Panc1 (cell line): ENCODE data around the gene ANKRD29. TPM values are rescaled to one million over a fixed set of nuclear protein-coding genes. Genes with fewer than 3 reads are reported as not detected.

ENCODE experiments used
- ATAC-seq: fragments of 200-7000 bp; cut with Tn5 transposase; 2 replicates; pipeline ENCODE4 v1.9.1; 2020; ENCODE audit warnings: mild to moderate bottlenecking, moderate library complexity
- Bru-seq: library from RNA; stranded (reverse); fragments of 400-500 nt; gene quantifications from one replicate; lab custom pipeline; 2021; lab: Mats Ljungman, UMichigan
- BruChase-seq, 2 experiments: library from RNA; stranded (reverse); fragments of 400-500 nt; gene quantifications; one replicate each; lab custom pipeline; 2021; lab: Mats Ljungman, UMichigan
- BruUV-seq: library from RNA; stranded (reverse); fragments of 400-500 nt; replicated peaks from 2 replicates; lab custom pipeline; 2021; lab: Mats Ljungman, UMichigan
- CTCF ChIA-PET: fragments of 300-600 bp; sonication (Branson Sonifier 250); formaldehyde crosslinking; loops from one replicate; lab custom pipeline; 2022; ENCODE audit warnings: antibody characterized with exemption; lab: Charles Lee
- POLR2A ChIA-PET: fragments of 300-600 bp; sonication (Branson Sonifier 250); formaldehyde crosslinking; loops from one replicate; lab custom pipeline; 2022; ENCODE audit warnings: antibody characterized with exemption; lab: Charles Lee
- DNase-seq: peaks from one replicate; pipeline ENCODE4 v3.0.0-alpha.2; 2010; ENCODE audit warnings: low read depth, low spot score
- H3K27ac ChIP-seq: 2 replicates; pipeline ENCODE4 v1.5.1; 2011; ENCODE audit warnings: mild to moderate bottlenecking, low read length, inconsistent platforms
- H3K27me3 ChIP-seq: fragments of 200-500 bp; sonication (Bioruptor generic); 2 replicates; pipeline ENCODE4 v1.6.0; 2014; ENCODE audit warnings: low read length, inconsistent platforms; ENCODE audit not compliant: control insufficient read depth, insufficient read depth
- H3K36me3 ChIP-seq: fragments of 200-500 bp; sonication (Bioruptor generic); 2 replicates; pipeline ENCODE4 v1.5.1; 2014; ENCODE audit warnings: inconsistent platforms, mild to moderate bottlenecking, low read length, moderate library complexity; ENCODE audit not compliant: control insufficient read depth, insufficient read depth
- H3K4me1 ChIP-seq: 2 replicates; pipeline ENCODE4 v1.5.1; 2011; ENCODE audit warnings: inconsistent platforms, mild to moderate bottlenecking, low read length, moderate library complexity; ENCODE audit not compliant: control insufficient read depth, insufficient read depth
- H3K4me3 ChIP-seq, 2 experiments: 2 replicates each; pipeline ENCODE4 v1.5.1; 2011 to 2012; ENCODE audit warnings: low read depth in 2 of 2, low read length in 2 of 2, mild to moderate bottlenecking in 2 of 2, inconsistent platforms in 1 of 2, moderate library complexity in 1 of 2
- H3K9me3 ChIP-seq: fragments of 200-500 bp; sonication (Bioruptor generic); 2 replicates; pipeline ENCODE4 v1.5.1; 2014; ENCODE audit warnings: low read depth, mild to moderate bottlenecking, inconsistent platforms, low read length, moderate library complexity; ENCODE audit not compliant: control insufficient read depth, insufficient read depth
- CTCF ChIP-seq: fragments of 450-650 bp; IDR thresholded peaks from 2 replicates; pipeline ENCODE4 v1.5.1; 2017; ENCODE audit warnings: mild to moderate bottlenecking
- POLR2AphosphoS5 ChIP-seq: IDR thresholded peaks from 2 replicates; pipeline ENCODE4 v1.6.1; 2012; ENCODE audit warnings: mild to moderate bottlenecking, low read depth, low read length, moderate library complexity
- REST ChIP-seq, 2 experiments: IDR thresholded peaks; 2 replicates each; pipeline ENCODE4 v1.6.1; 2011 to 2012; ENCODE audit warnings: low read depth in 2 of 2, control low read depth in 1 of 2, low read length in 1 of 2, mild to moderate bottlenecking in 1 of 2, moderate library complexity in 1 of 2; ENCODE audit not compliant: insufficient read depth in 1 of 2
- SIN3A ChIP-seq: IDR thresholded peaks from 2 replicates; pipeline ENCODE4 v1.6.1; 2012; ENCODE audit warnings: low read depth, mild to moderate bottlenecking, low read length, moderate library complexity, borderline replicate concordance; ENCODE audit not compliant: insufficient read depth
- TCF7L2 ChIP-seq: IDR thresholded peaks from 2 replicates; pipeline ENCODE4 v1.6.1; 2011; ENCODE audit warnings: mild to moderate bottlenecking, low read depth, low read length, inconsistent platforms
- in situ Hi-C: cut with HindIII; loops from 2 replicates; pipeline ENCODE4 v1.10.0; 2016; ENCODE audit warnings: low sequenced_read_pairs, low pct_unique_long_range_greater_than_20kb
- intact Hi-C: fragments of 100-400 bp; cut with micrococcal nuclease; formaldehyde crosslinking; loops from one replicate; pipeline ENCODE4 v1.10.0; 2022; ENCODE audit not compliant: unreplicated experiment
- long read RNA-seq: library from polyadenylated mRNA; unstranded; transcript quantifications from one replicate; pipeline ENCODE4 v2.0.0, GENCODE V29; 2021; ENCODE audit not compliant: unreplicated experiment
- polyA plus RNA-seq: library from polyadenylated mRNA; unstranded; fragments of >200 nt; gene quantifications from one replicate; pipeline ENCODE4 v1.2.1, GENCODE V29; 2012; ENCODE audit warnings: missing spikeins; ENCODE audit not compliant: insufficient read length
- total RNA-seq: library from RNA; stranded (reverse); gene quantifications from one replicate; pipeline ENCODE4 v1.2.1, GENCODE V29; 2021; ENCODE audit not compliant: unreplicated experiment

Gene ANKRD29
- total RNA-seq (0.67 TPM), Bru-seq, nascent RNA (percentile 21 among the genes with signal in this experiment), BruChase-seq, experiment 1, labeled RNA remaining after a 2-hour chase (percentile 22 among the genes with signal in this experiment), BruChase-seq, experiment 2, labeled RNA remaining after a 6-hour chase (percentile 25 among the genes with signal in this experiment)
- polyA plus RNA-seq: 0.96 TPM
- long read RNA-seq, partial matches to known transcripts: 1 of 2 reads
- long read RNA-seq, other reads (novel, unspliced or antisense): 0 of 2 reads

GRCh38 chr18:23662309-23663263 is at the start of gene ANKRD29:
TSS of gene ANKRD29 (minus strand) at chr18:23662911. CDS start at chr18:23662730, 181 bp downstream.
- BruUV-seq: no TSS peak
- Histone ChIP-seq H3K9me3 (no peaks in the 10 kb centered on the region), H3K36me3 (no peaks in the 10 kb centered on the region), H3K27me3 (peaks cover 26% of the 10 kb centered on the region), H3K4me1 (peaks cover 5% of the 10 kb centered on the region), H3K4me3 (peak within 1 kb of the TSS; percentile 30 to 79), H3K27ac (no peak within 1 kb of the TSS)
- ChIA-PET POLR2A (no interaction called here), CTCF (no interaction called here)
- intact Hi-C loops (no loop called here), in situ Hi-C loops (no loop called here)
- DNase-seq (no peak), ATAC-seq (peak; percentile 86)
- TF ChIP-seq REST (IDR thresholded peaks at IDR 0.05; ENCODE audit: insufficient read depth in 1 of 2, low read depth in 2 of 2, low read length in 1 of 2) (no peak), SIN3A (no peak), POLR2AphosphoS5 (no peak), CTCF (no peak), TCF7L2 (no peak)

GRCh38 chr18:23712445-23712844 is 49.7 kb upstream of the ANKRD29 start:
- Histone ChIP-seq H3K9me3 (no peaks in the 10 kb centered on the region), H3K4me1 (no peaks in the 10 kb centered on the region), H3K27me3 (no peaks in the 10 kb centered on the region), H3K27ac (no peak overlapping the region), H3K4me3 (no peak overlapping the region), H3K36me3 (no peaks in the 10 kb centered on the region)
- intact Hi-C loops (no loop called here), in situ Hi-C loops (no loop called here)
- no peak for TF ChIP-seq REST (IDR thresholded peaks at IDR 0.05; ENCODE audit: insufficient read depth in 1 of 2, low read depth in 2 of 2, low read length in 1 of 2)
- TF ChIP-seq POLR2AphosphoS5: no peak
- no peak for TF ChIP-seq SIN3A
- ATAC-seq: no peak
- ChIA-PET POLR2A (interaction anchor here (0.5 kb wide), 2 partner anchors 24 to 46 kb away, joined by 3 to 4 read pairs; no protein-coding TSS in a partner anchor), CTCF (no interaction called here)
- DNase-seq: no peak
- no TSS peak for BruUV-seq
